Thoracic aorta (tissue), 2 donors: ENCODE results near the gene FAM228A. TPM values are rescaled to one million over a fixed set of nuclear protein-coding genes. Genes with fewer than 3 reads are reported as not detected.

Experiments used
- ATAC-seq: fragments of 150-250 bp; one replicate; pipeline ENCODE4 v1.8.0; 2017; ENCODE audit warnings: low read depth; ENCODE audit not compliant: insufficient number of reproducible peaks, low FRiP score
- DNase-seq: peaks from one replicate; pipeline ENCODE4 v3.0.0-alpha.2; 2020; ENCODE audit warnings: low spot score
- H3K27ac ChIP-seq, 2 donors: fragments of 200-600 bp; sonication (generic); 1 replicate in 1 of 2; 2 replicates in 1 of 2; pipeline ENCODE4 v1.5.1; 2016; ENCODE audit warnings: mild to moderate bottlenecking in 2 of 2, moderate library complexity in 2 of 2
- H3K27me3 ChIP-seq: fragments of 200-600 bp; sonication (generic); replicated peaks from 2 replicates; pipeline ENCODE4 v1.6.0; 2016; ENCODE audit warnings: mild to moderate bottlenecking; ENCODE audit not compliant: insufficient read depth
- H3K36me3 ChIP-seq: fragments of 200-600 bp; sonication (generic); one replicate; pipeline ENCODE4 v1.5.1; 2016
- H3K4me1 ChIP-seq, 2 donors: fragments of 200-600 bp; sonication (generic); 1 replicate in 1 of 2; 2 replicates in 1 of 2; pipeline versions ENCODE4 v1.5.1 to v1.6.0; 2016; ENCODE audit warnings: low read depth in 2 of 2, mild to moderate bottlenecking in 1 of 2; ENCODE audit not compliant: control insufficient read depth in 1 of 2
- H3K4me3 ChIP-seq: fragments of 200-600 bp; sonication (generic); 2 replicates; pipeline ENCODE4 v1.5.1; 2016; ENCODE audit warnings: mild to moderate bottlenecking
- H3K9me3 ChIP-seq: fragments of 200-600 bp; sonication (generic); 2 replicates; pipeline ENCODE4 v1.5.1; 2016
- CTCF ChIP-seq: fragments of 200-600 bp; sonication (generic); IDR thresholded peaks from one replicate; pipeline ENCODE4 v1.5.1; 2019; ENCODE audit warnings: antibody characterized with exemption
- total RNA-seq, 2 donors: library from RNA; depleted of rRNA; stranded (reverse); fragments of >200 nt; gene quantifications; one replicate each; pipeline versions ENCODE4 v1.1.0 to v1.2.3, GENCODE V29; 2016

FAM228A gene
- total RNA-seq, 2 donors from 2014 or later = 0.81 to 0.92 TPM

- no peak for TF ChIP-seq CTCF
- no peaks in the 10 kb centered on the region for H3K27me3 ChIP-seq
- no peak for DNase-seq
- ATAC-seq = no peak
- no peaks in the 10 kb centered on the region for H3K9me3 ChIP-seq
- peak overlapping the region in 1 of 2 donors; percentile 38 for H3K27ac ChIP-seq
- H3K36me3 ChIP-seq = no peaks in the 10 kb centered on the region
- peak overlapping the region; percentile 59 for H3K4me3 ChIP-seq
- no peaks in the 10 kb centered on the region for H3K4me1 ChIP-seq
These were observed 856 bp downstream of the FAM228A start for GRCh38 chr2:24175631-24176187.

- Histone ChIP-seq H3K9me3 (no peaks in the 10 kb centered on the region), H3K4me1 (no peaks in the 10 kb centered on the region), H3K27ac (no peak overlapping the region), H3K27me3 (no peaks in the 10 kb centered on the region), H3K4me3 (no peak overlapping the region), H3K36me3 (no peaks in the 10 kb centered on the region)
- DNase-seq = no peak
- no peak for ATAC-seq
- no peak for TF ChIP-seq CTCF
These were observed 1.5 kb downstream of the FAM228A start for GRCh38 chr2:24176326-24176725.

- Histone ChIP-seq H3K27ac (no peak overlapping the region), H3K27me3 (no peaks in the 10 kb centered on the region), H3K4me1 (peaks cover 0 to 12% of the 10 kb centered on the region in 2 donors), H3K36me3 (no peaks in the 10 kb centered on the region), H3K4me3 (no peak overlapping the region), H3K9me3 (no peaks in the 10 kb centered on the region)
- no peak for DNase-seq
- TF ChIP-seq CTCF = no peak
- no peak for ATAC-seq
These were observed 4.8 kb downstream of the FAM228A start for GRCh38 chr2:24179683-24180082.

- Histone ChIP-seq H3K27ac (no peak overlapping the region), H3K27me3 (no peaks in the 10 kb centered on the region), H3K4me3 (no peak overlapping the region), H3K36me3 (no peaks in the 10 kb centered on the region), H3K9me3 (no peaks in the 10 kb centered on the region), H3K4me1 (peaks cover 0 to 12% of the 10 kb centered on the region in 2 donors)
- ATAC-seq (no peak), DNase-seq (no peak)
- no peak for TF ChIP-seq CTCF
These were observed 7.0 kb downstream of the FAM228A start for GRCh38 chr2:24181849-24182248.

GRCh38 chr2:24182507-24182906 lies 7.7 kb downstream of the FAM228A start:
- H3K4me1 ChIP-seq = peaks cover 0 to 12% of the 10 kb centered on the region in 2 donors

More at GRCh38 chr2:24182507-24182906, 7.7 kb downstream of the FAM228A start:
- H3K4me3 ChIP-seq = no peak overlapping the region
- no peaks in the 10 kb centered on the region for H3K9me3 ChIP-seq
- DNase-seq (no peak), ATAC-seq (no peak)
- no peak for TF ChIP-seq CTCF
- no peaks in the 10 kb centered on the region for H3K36me3 ChIP-seq
- H3K27me3 ChIP-seq = no peaks in the 10 kb centered on the region
- no peak overlapping the region for H3K27ac ChIP-seq
